ENCODE results near the gene OSTF1.

OSTF1 gene

DNA sequence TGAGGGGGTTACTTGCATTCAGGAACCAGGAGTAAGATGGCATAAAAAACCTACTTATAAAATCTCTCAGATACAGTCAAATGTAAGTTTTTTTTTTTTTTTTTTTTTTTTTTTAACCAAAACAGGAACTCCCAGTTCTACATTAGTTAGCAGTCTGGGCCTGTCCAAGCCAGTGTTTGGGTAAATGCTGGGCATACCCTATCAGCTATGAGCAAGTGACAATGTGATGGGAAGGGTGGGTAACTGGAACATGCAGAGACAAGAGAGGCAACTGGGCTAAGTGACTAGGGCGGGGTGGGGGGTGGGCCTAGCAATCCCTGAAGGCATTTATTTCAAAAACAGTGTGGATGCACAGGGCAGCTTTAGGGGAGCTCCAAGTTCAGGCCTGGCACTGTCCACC is 2.7 kb upstream of the OSTF1 start:
- DNase-seq (ENCODE audit: low read depth), result no peak

- DNase-seq (ENCODE audit: low read depth), result no peak
These were observed 1.6 kb upstream of the OSTF1 start for GRCh38 chr9:75086541-75087288.

DNA sequence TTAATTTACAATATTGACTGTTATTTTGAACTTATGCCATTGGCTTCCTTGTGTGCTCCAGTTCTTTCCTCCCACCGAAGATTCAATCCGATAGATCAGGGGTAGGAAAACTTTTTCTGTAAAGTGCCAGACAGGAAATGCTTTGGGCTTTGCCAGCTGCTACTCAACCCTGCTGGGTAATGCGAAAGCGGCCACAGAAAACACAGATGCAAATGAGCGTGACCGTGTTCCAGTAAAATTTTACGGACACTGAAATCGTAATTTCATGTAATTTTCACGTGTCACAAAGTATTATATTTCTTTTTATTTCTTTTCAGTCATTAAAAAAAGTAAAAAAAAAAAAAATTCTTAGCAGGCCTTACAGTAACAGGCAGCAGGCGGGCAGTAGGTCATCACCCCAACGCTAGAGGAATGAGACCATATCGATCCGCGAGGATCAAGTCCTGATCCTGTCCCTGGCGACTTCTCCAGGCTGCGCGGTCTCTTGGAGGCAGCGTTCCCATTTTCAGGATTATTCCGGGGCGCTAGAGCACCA is 958 bp upstream of the OSTF1 start:
- DNase-seq (ENCODE audit: low read depth), result no peak

GRCh38 chr9:75088646-75089372 is 495 bp downstream of the OSTF1 start:
- DNase-seq (ENCODE audit: low read depth), result no peak

DNA sequence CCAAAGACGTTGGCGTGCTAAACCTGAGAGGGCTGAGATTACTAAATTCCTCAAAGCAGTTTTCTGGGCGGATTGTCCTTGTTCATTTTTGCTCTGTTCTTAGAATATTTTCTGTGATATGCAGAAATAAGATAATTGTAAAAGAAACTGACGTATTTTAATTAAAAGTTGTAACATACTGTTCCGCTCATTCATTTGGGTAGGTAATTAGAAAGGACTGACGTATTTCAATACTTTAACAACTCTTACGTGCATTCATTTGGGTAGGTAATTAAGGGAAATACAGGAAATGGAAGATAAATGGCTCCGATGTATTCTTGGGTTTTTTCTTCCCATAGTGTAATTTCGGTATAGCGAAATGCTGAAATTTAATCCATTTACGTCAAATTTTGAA is 1.1 kb downstream of the OSTF1 start:
- DNase-seq (ENCODE audit: low read depth), result no peak

- no peak for DNase-seq (ENCODE audit: low read depth)
These were observed 2.3 kb downstream of the OSTF1 start for GRCh38 chr9:75090579-75090978.

GRCh38 chr9:75092766-75093165 is 4.5 kb downstream of the OSTF1 start:
- no peak for DNase-seq (ENCODE audit: low read depth)

DNA sequence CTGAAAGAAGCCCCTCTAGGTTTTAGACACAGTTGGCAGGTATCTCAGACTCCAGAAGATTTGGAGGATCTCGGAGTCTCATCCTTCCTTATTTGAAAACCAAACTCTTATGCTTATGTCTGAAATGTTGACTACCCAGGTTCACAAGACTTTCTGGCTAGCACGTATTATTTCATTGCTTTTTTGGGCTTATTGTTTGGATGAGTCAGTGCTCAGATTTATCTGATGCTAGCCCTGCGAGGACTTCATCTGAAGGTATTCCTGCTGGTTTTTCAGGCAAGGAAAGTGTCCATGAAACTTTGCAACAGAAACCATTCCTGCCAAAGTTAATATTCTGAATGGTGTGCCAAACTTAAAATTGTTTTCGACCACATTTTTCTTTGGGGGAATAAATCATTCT is 8.5 kb downstream of the OSTF1 start:
- DNase-seq (ENCODE audit: low read depth), result no peak

- no peak for DNase-seq (ENCODE audit: low read depth)
These were observed 12.8 kb downstream of the OSTF1 start for GRCh38 chr9:75101004-75101588.

GRCh38 chr9:75102177-75102790 is 14.0 kb downstream of the OSTF1 start:
- no peak for DNase-seq (ENCODE audit: low read depth)

DNA sequence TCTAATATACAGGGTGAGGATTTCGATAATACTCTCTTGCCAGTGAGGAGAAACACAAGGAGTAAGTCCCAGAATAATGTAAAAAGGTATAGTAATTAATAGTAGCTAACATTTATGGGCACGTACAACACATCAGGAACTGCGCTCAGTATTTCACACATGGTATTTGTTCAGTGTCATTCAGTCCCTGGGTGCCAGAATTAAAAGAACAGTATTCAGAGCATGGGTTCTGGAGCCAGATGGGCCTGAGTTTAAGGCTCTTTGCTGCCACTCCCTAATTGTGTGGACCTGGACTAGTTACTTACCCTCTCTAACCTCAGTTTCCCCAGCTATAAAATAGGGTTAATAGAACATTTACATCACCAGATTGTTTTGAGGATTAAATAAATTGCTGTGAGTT is 16.3 kb downstream of the OSTF1 start:
- no peak for DNase-seq (ENCODE audit: low read depth)

DNA sequence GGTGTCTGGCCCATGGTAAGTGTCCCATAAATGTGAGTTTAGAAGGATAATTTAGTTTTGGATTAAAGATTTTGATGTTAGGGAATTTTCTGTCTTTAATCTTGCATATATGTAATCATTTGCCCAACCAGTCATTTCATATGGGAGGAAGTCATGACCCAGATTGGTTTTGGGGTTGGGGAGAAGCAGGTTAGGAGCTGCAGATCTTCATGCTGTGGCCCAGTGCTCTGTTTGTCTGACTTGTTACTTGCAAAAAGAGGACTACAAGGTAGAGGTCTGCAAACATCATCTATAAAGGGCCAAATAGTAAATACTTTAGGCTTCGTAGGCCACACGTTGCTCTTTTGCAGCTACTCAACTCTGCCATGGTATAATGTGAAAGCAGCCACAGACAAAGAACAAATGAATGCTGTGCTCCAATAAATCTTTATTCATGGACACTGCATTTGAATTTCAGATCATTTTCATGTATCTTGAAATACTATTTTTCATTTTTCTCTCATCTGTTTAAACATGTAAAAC is 16.8 kb downstream of the OSTF1 start:
- no peak for DNase-seq (ENCODE audit: low read depth)

- DNase-seq (ENCODE audit: low read depth), result no peak
These were observed 17.5 kb downstream of the OSTF1 start for GRCh38 chr9:75105841-75106240.

GRCh38 chr9:75106857-75107256 is 18.5 kb downstream of the OSTF1 start:
- DNase-seq (ENCODE audit: low read depth), result no peak

- DNase-seq (ENCODE audit: low read depth), result no peak
These were observed 20.3 kb downstream of the OSTF1 start for GRCh38 chr9:75108571-75108970.

DNA sequence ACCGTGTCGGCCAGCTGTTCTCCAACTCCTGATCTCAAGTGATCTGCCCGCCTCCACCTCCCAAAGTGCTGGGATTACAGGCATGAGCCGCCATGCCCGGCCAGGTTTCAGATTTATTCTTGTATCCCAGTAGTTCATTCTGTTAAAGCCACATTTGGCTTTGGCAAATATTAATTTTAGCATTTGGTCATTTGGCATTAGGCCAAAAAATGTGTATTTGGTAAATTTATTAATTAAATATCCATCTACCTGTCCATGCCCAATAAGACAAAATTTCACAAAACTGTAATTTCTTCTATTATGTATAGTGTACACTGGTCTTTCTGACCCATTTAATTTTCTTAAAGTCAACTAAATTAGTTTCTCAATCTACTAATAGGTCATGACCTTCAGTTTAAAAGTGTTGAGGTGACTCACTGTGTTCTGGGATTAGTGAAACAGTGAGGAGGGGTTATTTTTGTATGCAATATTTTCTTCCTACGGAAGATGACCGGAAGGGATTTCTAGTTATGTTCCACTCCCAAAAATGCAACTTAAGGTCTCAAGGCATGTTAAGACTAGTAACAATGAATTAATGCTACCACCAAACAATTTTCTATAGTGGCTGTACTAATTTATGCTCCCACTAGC is 21.0 kb downstream of the OSTF1 start:
- DNase-seq (ENCODE audit: low read depth), result no peak

GRCh38 chr9:75111019-75111622 is 22.8 kb downstream of the OSTF1 start:
- DNase-seq (ENCODE audit: low read depth), result no peak

DNA sequence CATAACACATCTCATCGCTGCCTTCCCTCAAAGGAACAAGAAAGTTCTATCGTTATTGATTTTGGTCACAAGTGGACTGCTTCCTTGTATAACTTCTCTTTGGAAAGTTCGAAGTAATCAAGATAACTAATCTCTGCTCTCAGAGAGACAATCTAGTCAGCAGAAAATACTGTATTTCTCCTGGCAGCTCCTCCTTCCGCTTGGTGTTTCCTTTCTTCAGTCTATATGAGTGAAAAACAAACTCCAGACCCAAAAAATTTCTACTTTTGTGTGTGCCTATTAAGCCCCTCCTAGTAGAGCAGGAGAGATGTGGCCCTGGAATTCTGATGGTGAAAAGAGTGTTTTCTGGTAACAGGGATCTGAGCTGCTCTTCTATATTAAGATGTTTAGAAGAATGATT is 24.5 kb downstream of the OSTF1 start:
- no peak for DNase-seq (ENCODE audit: low read depth)

DNA sequence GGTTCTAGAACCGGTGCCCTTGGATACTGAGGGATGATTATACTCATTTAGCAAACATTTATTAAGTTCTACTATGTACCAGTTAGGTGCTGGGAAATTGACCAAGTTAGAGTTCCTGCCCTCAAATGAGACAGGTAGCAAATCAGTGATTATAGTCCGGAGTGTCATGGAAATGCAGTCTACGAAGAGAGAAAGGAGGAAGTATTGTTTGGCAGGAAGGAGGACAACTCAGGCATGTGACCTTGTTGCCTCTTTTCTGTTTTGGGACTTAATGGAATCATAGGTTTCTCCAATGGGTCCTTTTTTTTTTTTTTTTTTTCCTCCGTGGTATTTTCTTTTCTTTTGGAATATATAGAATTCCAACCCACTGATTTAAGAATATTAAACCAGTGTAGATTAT is 28.0 kb downstream of the OSTF1 start:
- DNase-seq (ENCODE audit: low read depth), result no peak

- DNase-seq (ENCODE audit: low read depth), result no peak
These were observed 29.2 kb downstream of the OSTF1 start for GRCh38 chr9:75117564-75117963.

- DNase-seq (ENCODE audit: low read depth), result no peak
These were observed 32.4 kb downstream of the OSTF1 start for GRCh38 chr9:75120686-75121085.
